ENCODE measurements around the gene PALM. TPM values are rescaled to one million over a fixed set of nuclear protein-coding genes. Genes with fewer than 3 reads are reported as not detected.
A peak's percentile ranks its signal among the peaks of the same experiment; 100 is the strongest.

The PALM gene
- total RNA-seq, 1 donor from 2014 or later, result 13.9 TPM

DNA sequence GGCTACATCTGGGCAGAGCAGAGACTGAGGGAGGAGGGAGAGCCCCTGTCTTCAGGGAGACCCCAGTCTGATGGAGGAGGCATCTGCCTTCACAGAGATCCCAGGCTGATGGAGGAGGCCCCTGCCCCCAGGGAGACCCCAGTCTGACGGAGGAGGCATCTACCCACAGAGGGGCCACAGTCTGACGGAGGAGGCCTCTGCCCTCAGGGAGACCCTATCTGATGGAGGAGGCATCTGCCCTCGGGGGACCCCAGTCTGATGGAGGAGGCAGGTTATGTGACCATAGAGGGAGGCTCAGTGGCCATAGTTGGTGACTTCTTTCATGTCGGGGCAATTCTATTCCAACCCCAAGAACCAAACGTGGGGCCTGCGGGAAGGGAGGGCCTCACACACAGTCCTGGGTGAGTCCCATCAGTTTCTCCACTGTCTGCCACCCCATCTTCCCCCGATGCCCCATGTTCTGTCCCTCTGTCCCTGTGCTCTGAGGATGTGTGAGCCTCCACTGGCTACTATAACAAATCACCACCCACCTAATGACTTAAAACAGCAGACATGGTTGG lies 56.5 kb downstream of the PALM start:
- H3K36me3 Mint-ChIP-seq, result no peaks in the 10 kb centered on the region

DNA sequence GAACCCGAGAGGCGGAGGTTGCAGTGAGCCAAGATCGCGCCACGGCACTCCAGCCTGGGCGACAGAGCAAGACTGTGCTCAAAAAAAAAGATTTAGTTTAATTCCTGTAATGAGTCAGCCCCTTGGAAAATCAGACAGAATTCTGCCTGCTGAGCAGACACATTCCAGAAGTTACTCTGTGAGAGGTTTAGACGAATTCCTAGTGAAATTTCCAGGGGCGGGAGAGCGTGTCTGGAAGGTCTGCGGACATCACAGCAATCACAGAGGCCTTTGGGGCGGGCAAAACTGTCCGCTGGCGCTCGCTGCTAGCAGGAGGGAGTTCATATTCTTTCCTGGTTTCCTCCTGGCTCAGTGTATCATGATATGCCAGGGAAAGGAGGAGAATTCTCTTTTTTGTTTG lies 59.7 kb downstream of the PALM start:
- Mint-ChIP-seq H3K36me3 (no peaks in the 10 kb centered on the region), H3K4me1 (peaks cover 9% of the 10 kb centered on the region), H3K27me3 (ENCODE audit: insufficient read depth, low read depth) (peaks cover 4% of the 10 kb centered on the region), H3K9me3 (no peaks in the 10 kb centered on the region), H3K4me3 (no peak overlapping the region), H3K27ac (peak overlapping the region; percentile 60)
- Histone ChIP-seq H2AFZ (replicated peaks) (no peak overlapping the region), H3K4me3 (no peak overlapping the region), H3K36me3 (no peaks in the 10 kb centered on the region), H4K20me1 (ENCODE audit: low read depth) (no peaks in the 10 kb centered on the region), H3K27ac (no peak overlapping the region), H3K4me2 (no peak overlapping the region), H3K9me3 (ENCODE audit: low read depth) (no peaks in the 10 kb centered on the region), H3K79me2 (ENCODE audit: low read depth) (no peaks in the 10 kb centered on the region), H3K9ac (no peak overlapping the region), H3K4me1 (no peaks in the 10 kb centered on the region), H3K27me3 (no peaks in the 10 kb centered on the region), H3F3A (ENCODE audit: low read depth) (peaks cover 3% of the 10 kb centered on the region)
- TF ChIP-seq EZH2 (IDR thresholded peaks at IDR 0.05) (no peak), EZH2phosphoT487 (IDR thresholded peaks at IDR 0.05) (no peak)
- TF ChIP-seq, protein P1, sequence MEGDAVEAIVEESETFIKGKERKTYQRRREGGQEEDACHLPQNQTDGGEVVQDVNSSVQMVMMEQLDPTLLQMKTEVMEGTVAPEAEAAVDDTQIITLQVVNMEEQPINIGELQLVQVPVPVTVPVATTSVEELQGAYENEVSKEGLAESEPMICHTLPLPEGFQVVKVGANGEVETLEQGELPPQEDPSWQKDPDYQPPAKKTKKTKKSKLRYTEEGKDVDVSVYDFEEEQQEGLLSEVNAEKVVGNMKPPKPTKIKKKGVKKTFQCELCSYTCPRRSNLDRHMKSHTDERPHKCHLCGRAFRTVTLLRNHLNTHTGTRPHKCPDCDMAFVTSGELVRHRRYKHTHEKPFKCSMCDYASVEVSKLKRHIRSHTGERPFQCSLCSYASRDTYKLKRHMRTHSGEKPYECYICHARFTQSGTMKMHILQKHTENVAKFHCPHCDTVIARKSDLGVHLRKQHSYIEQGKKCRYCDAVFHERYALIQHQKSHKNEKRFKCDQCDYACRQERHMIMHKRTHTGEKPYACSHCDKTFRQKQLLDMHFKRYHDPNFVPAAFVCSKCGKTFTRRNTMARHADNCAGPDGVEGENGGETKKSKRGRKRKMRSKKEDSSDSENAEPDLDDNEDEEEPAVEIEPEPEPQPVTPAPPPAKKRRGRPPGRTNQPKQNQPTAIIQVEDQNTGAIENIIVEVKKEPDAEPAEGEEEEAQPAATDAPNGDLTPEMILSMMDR (IDR thresholded peaks at IDR 0.05), result no peak
- DNase-seq (ENCODE audit: low spot score), result no peak

More for the DNA sequence above, 56.5 kb downstream of the PALM start:
- Histone ChIP-seq H3F3A (ENCODE audit: low read depth) (no peaks in the 10 kb centered on the region), H3K4me3 (no peak overlapping the region), H3K27me3 (no peaks in the 10 kb centered on the region), H2AFZ (replicated peaks) (no peak overlapping the region), H3K27ac (no peak overlapping the region), H3K36me3 (no peaks in the 10 kb centered on the region), H3K9ac (no peak overlapping the region), H4K20me1 (ENCODE audit: low read depth) (no peaks in the 10 kb centered on the region), H3K4me1 (no peaks in the 10 kb centered on the region), H3K9me3 (ENCODE audit: low read depth) (no peaks in the 10 kb centered on the region), H3K4me2 (no peak overlapping the region), H3K79me2 (ENCODE audit: low read depth) (no peaks in the 10 kb centered on the region)
- TF ChIP-seq, protein P1 (IDR thresholded peaks at IDR 0.05), result no peak
- TF ChIP-seq EZH2 (IDR thresholded peaks at IDR 0.05) (no peak), EZH2phosphoT487 (IDR thresholded peaks at IDR 0.05) (no peak)
- DNase-seq (ENCODE audit: low spot score), result no peak
- peaks cover 6% of the 10 kb centered on the region for H3K27me3 Mint-ChIP-seq (ENCODE audit: insufficient read depth, low read depth)
- H3K27ac Mint-ChIP-seq, result peak overlapping the region; percentile 82
- no peak overlapping the region for H3K4me3 Mint-ChIP-seq
- no peaks in the 10 kb centered on the region for H3K9me3 Mint-ChIP-seq
- peaks cover 8% of the 10 kb centered on the region for H3K4me1 Mint-ChIP-seq

DNA sequence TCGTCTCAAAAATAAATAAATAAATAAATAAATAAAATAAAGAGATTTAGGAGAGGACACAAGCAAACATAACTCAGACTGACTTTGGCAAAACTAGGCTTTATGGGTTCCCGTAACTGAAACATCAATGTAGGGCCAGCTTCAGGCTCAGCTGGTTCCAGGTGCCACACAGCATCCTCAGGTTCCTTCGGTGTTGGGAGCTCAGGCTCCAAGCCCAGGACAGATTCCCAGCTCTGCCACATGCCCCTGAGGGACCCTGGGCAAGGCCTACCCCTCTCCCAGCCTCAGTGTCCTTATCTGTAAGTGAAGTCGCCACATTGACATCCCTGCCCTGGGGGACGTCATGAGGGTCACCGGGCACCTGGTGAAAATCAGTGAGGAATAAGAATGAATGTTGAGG lies 60.9 kb downstream of the PALM start:
- DNase-seq (ENCODE audit: low spot score), result no peak
- H3K9me3 ChIP-seq (ENCODE audit: low read depth), result no peaks in the 10 kb centered on the region
- no peaks in the 10 kb centered on the region for H3K27me3 ChIP-seq
- no peak overlapping the region for H2AFZ ChIP-seq (replicated peaks)
- H3K4me2 ChIP-seq, result no peak overlapping the region
- H3K79me2 ChIP-seq (ENCODE audit: low read depth), result no peaks in the 10 kb centered on the region
- TF ChIP-seq, protein P1 (IDR thresholded peaks at IDR 0.05), result no peak
- TF ChIP-seq EZH2 (IDR thresholded peaks at IDR 0.05) (no peak), EZH2phosphoT487 (IDR thresholded peaks at IDR 0.05) (no peak)
- no peak overlapping the region for H3K27ac Mint-ChIP-seq
- H3K27ac ChIP-seq, result no peak overlapping the region
- H3K4me3 Mint-ChIP-seq, result no peak overlapping the region
- peaks cover 4% of the 10 kb centered on the region for H3K27me3 Mint-ChIP-seq (ENCODE audit: insufficient read depth, low read depth)
- H4K20me1 ChIP-seq (ENCODE audit: low read depth), result no peaks in the 10 kb centered on the region
- H3F3A ChIP-seq (ENCODE audit: low read depth), result peaks cover 3% of the 10 kb centered on the region
- H3K36me3 Mint-ChIP-seq, result no peaks in the 10 kb centered on the region
- peaks cover 9% of the 10 kb centered on the region for H3K4me1 Mint-ChIP-seq
- H3K9ac ChIP-seq, result no peak overlapping the region
- H3K36me3 ChIP-seq, result no peaks in the 10 kb centered on the region
- H3K4me3 ChIP-seq, result no peak overlapping the region
- no peaks in the 10 kb centered on the region for H3K4me1 ChIP-seq
- H3K9me3 Mint-ChIP-seq, result no peaks in the 10 kb centered on the region
